HepG2 (cell line): Measurements from ENCODE around the gene ECHDC1. TPM values are rescaled to one million over a fixed set of nuclear protein-coding genes. Genes with fewer than 3 reads are reported as not detected.

ENCODE experiments used
- CSRNP1 ChIP-seq: sonication (generic); formaldehyde crosslinking; IDR thresholded peaks from 2 replicates; pipeline ENCODE4 v1.8.1; 2023; ENCODE audit warnings: mild to moderate bottlenecking, missing genetic modification reagents
- EED ChIP-seq: sonication (generic); formaldehyde crosslinking; IDR thresholded peaks from 2 replicates; pipeline ENCODE4 v1.5.0; 2020; ENCODE audit warnings: mild to moderate bottlenecking, missing genetic modification reagents
- ELK4 ChIP-seq: sonication (generic); formaldehyde crosslinking; IDR thresholded peaks from 2 replicates; pipeline ENCODE4 v1.9.0; 2021; ENCODE audit warnings: missing genetic modification reagents, borderline replicate concordance
- HDAC1 ChIP-seq: sonication (generic); formaldehyde crosslinking; IDR thresholded peaks from 2 replicates; pipeline ENCODE4 v1.5.1; 2020; ENCODE audit warnings: mild to moderate bottlenecking, missing genetic modification reagents
- KLF13 ChIP-seq: sonication (generic); formaldehyde crosslinking; IDR thresholded peaks from 2 replicates; pipeline ENCODE4 v1.4.0; 2020; ENCODE audit warnings: mild to moderate bottlenecking, missing genetic modification reagents
- MAZ ChIP-seq, 2 experiments: sonication (generic) in 1 of 2; formaldehyde crosslinking in 1 of 2; IDR thresholded peaks; 2 replicates each; pipeline versions ENCODE4 v1.5.0 to v1.6.1; 2012 to 2020; ENCODE audit warnings: low read depth in 2 of 2, mild to moderate bottlenecking in 2 of 2, borderline replicate concordance in 1 of 2, improper control_type of control experiment in 1 of 2, low read length in 1 of 2, missing genetic modification reagents in 1 of 2, moderate library complexity in 1 of 2
- MTERF4 ChIP-seq: sonication (generic); formaldehyde crosslinking; IDR thresholded peaks from 2 replicates; pipeline ENCODE4 v1.8.0; 2023; ENCODE audit warnings: mild to moderate bottlenecking, missing genetic modification reagents
- MTF1 ChIP-seq: sonication (generic); formaldehyde crosslinking; IDR thresholded peaks from 2 replicates; pipeline ENCODE4 v1.5.0; 2020; ENCODE audit warnings: missing genetic modification reagents
- PHF21A ChIP-seq: sonication (generic); formaldehyde crosslinking; IDR thresholded peaks from 2 replicates; pipeline ENCODE4 v1.5.0; 2020; ENCODE audit warnings: mild to moderate bottlenecking, missing genetic modification reagents
- RBM22 ChIP-seq: fragments of 200-400 bp; formaldehyde crosslinking; optimal IDR thresholded peaks from 2 replicates; pipeline ENCODE3; 2017; ENCODE audit warnings: mild to moderate bottlenecking, low read length, moderate library complexity
- RFX3 ChIP-seq: IDR thresholded peaks from 2 replicates; pipeline ENCODE4 v1.6.1; 2016; ENCODE audit warnings: missing biosample characterization, missing genetic modification reagents
- SP4 ChIP-seq: sonication (generic); formaldehyde crosslinking; IDR thresholded peaks from 2 replicates; pipeline ENCODE4 v1.8.1; 2023; ENCODE audit warnings: mild to moderate bottlenecking, missing genetic modification reagents
- TFDP2 ChIP-seq: sonication (generic); formaldehyde crosslinking; IDR thresholded peaks from 2 replicates; pipeline ENCODE4 v1.4.0; 2020; ENCODE audit warnings: missing genetic modification reagents
- ZMYM3 ChIP-seq: sonication (generic); formaldehyde crosslinking; IDR thresholded peaks from 2 replicates; pipeline ENCODE4 v1.5.1; 2020; ENCODE audit warnings: mild to moderate bottlenecking, missing genetic modification reagents
- ZNF20 ChIP-seq: sonication (generic); formaldehyde crosslinking; IDR thresholded peaks from 2 replicates; pipeline ENCODE4 v1.4.0; 2020; ENCODE audit warnings: mild to moderate bottlenecking, moderate library complexity, missing genetic modification reagents
- ZNF296 ChIP-seq: sonication (generic); formaldehyde crosslinking; conservative IDR thresholded peaks from 2 replicates; pipeline ENCODE4 v1.5.0; 2020; ENCODE audit warnings: mild to moderate bottlenecking, missing genetic modification reagents
- ZNF3 ChIP-seq: IDR thresholded peaks from 2 replicates; pipeline ENCODE4 v1.7.0; 2017; ENCODE audit warnings: inconsistent platforms
- ZNF335 ChIP-seq: sonication (generic); formaldehyde crosslinking; IDR thresholded peaks from 2 replicates; pipeline ENCODE4 v1.4.0; 2020; ENCODE audit warnings: missing genetic modification reagents
- ZNF383 ChIP-seq: sonication (generic); formaldehyde crosslinking; IDR thresholded peaks from 2 replicates; pipeline ENCODE4 v1.4.0; 2020; ENCODE audit warnings: missing genetic modification reagents, mild to moderate bottlenecking, borderline replicate concordance
- ZNF557 ChIP-seq: sonication (generic); formaldehyde crosslinking; IDR thresholded peaks from 2 replicates; pipeline ENCODE4 v1.4.0; 2020; ENCODE audit warnings: missing genetic modification reagents
- ZNF576 ChIP-seq: sonication (generic); formaldehyde crosslinking; IDR thresholded peaks from 2 replicates; pipeline ENCODE4 v1.4.0; 2020; ENCODE audit warnings: mild to moderate bottlenecking, missing genetic modification reagents
- ZNF644 ChIP-seq: IDR thresholded peaks from 2 replicates; pipeline ENCODE4 v1.6.1; 2016; ENCODE audit warnings: low read depth
- ZNF710 ChIP-seq: sonication (generic); formaldehyde crosslinking; IDR thresholded peaks from 2 replicates; pipeline ENCODE4 v1.5.0; 2020; ENCODE audit warnings: mild to moderate bottlenecking, missing genetic modification reagents, borderline replicate concordance
- ZNF790 ChIP-seq: sonication (generic); formaldehyde crosslinking; IDR thresholded peaks from 2 replicates; pipeline ENCODE4 v1.8.0; 2022; ENCODE audit warnings: missing genetic modification reagents, mild to moderate bottlenecking, borderline replicate concordance
- polyA plus RNA-seq, 8 experiments: library from polyadenylated mRNA; depleted of rRNA in 3 of 8; stranded (reverse) in 7 of 8; unstranded in 1 of 8; fragments of >200 nt; fragmentation: Illumina TruSeq in 4 of 8; extraction: Trizol in 4 of 8; gene quantifications; 2 replicates each; pipeline versions ENCODE4 v1.2.1 to v1.2.3, GENCODE V29; 2011 to 2016; ENCODE audit warnings: low read depth in 4 of 8, missing spikeins in 1 of 8, mixed read lengths in 1 of 8; ENCODE audit not compliant: insufficient read depth in 1 of 8
- total RNA-seq, 5 experiments: library from RNA; depleted of rRNA; stranded (reverse); fragments of >200 nt; fragmentation: Illumina TruSeq; extraction: Trizol; gene quantifications; 2 replicates each; pipeline ENCODE4 v1.2.3, GENCODE V29; 2016; ENCODE audit warnings: low read depth in 1 of 5

Gene ECHDC1
- total and polyA plus RNA-seq, 2 of the 13 experiments (the other 11 are each of a cell fraction or from before 2014, with no cell fraction given): 32.8 to 98.1 TPM

- TF ChIP-seq SP4 (CRISPR knock-in tag) (no peak), CSRNP1 (CRISPR knock-in tag) (no peak), PHF21A (CRISPR knock-in tag) (no peak), ZNF710 (CRISPR knock-in tag) (no peak), ZNF576 (CRISPR knock-in tag) (no peak), MTERF4 (no peak), ZNF296 (CRISPR knock-in tag) (no peak), ZNF644 (CRISPR knock-in tag) (no peak), ELK4 (CRISPR knock-in tag) (no peak), MAZ (IDR thresholded peaks at IDR 0.05; ENCODE audit: borderline replicate concordance, low read depth, low read length) (no peak), MAZ (CRISPR knock-in tag; IDR thresholded peaks at IDR 0.05; ENCODE audit: low read depth) (no peak), ZNF335 (no peak), RFX3 (CRISPR knock-in tag) (no peak), ZNF383 (CRISPR knock-in tag) (no peak), ZNF20 (CRISPR knock-in tag) (no peak), RBM22 (no peak), MTF1 (CRISPR knock-in tag) (no peak), ZNF3 (no peak), ZNF790 (CRISPR knock-in tag) (no peak), KLF13 (no peak), HDAC1 (CRISPR knock-in tag) (no peak), ZNF557 (CRISPR knock-in tag) (no peak), EED (no peak), TFDP2 (no peak), ZMYM3 (CRISPR knock-in tag) (no peak)
Observed at GRCh38 chr6:127342296-127342945, 988 bp downstream of the ECHDC1 start (continued).
